ENCODE results near the gene NXF1. TPM values are rescaled to one million over a fixed set of nuclear protein-coding genes. Genes with fewer than 3 reads are reported as not detected.

NXF1 gene
- polyA plus RNA-seq, 1 of the 3 experiments (the other 2 are of a cell fraction) = 59.7 TPM

- Histone ChIP-seq H4K20me1 (ENCODE audit: insufficient read depth) (peaks cover 12% of the 10 kb centered on the region; the same call in 1 of the 2 replicates), H3K9me3 (no peaks in the 10 kb centered on the region), H3K27me3 (ENCODE audit: insufficient read depth) (no peaks in the 10 kb centered on the region), H3K27ac (ENCODE audit: low read depth in 2 of 2, low read length in 1 of 2) (no peak overlapping the region), H2AFZ (ENCODE audit: low read depth) (no peak overlapping the region), H3K4me1 (ENCODE audit: control insufficient read depth in 1 of 2, insufficient read depth in 2 of 2, low read depth in 1 of 2, low read length in 1 of 2) (peaks cover 8 to 13% of the 10 kb centered on the region in 2 experiments), H3K36me3 (replicated peaks in 1 of 2; ENCODE audit: control insufficient read depth in 1 of 2, insufficient read depth in 2 of 2, low read length in 1 of 2) (peaks cover 75 to 87% of the 10 kb centered on the region in 2 experiments), H3K4me2 (no peak overlapping the region), H3F3A (replicated peaks; ENCODE audit: insufficient read depth) (peaks cover 26% of the 10 kb centered on the region), H3K9ac (no peak overlapping the region), H3K4me3 (ENCODE audit: low read depth in 2 of 2, low read length in 1 of 2) (no peak overlapping the region), H3K9me2 (no peaks in the 10 kb centered on the region), H3K79me2 (ENCODE audit: insufficient read depth) (peaks cover 34% of the 10 kb centered on the region)
- WGBS (ENCODE audit: low lambda C conversion rate) = 100% methylated on average over 2 of the region's 10 CpGs
- POLR2A ChIA-PET = no interaction called here
- TF ChIP-seq NFIC (IDR thresholded peaks at IDR 0.05; ENCODE audit: borderline replicate concordance) (no peak), IRF3 (IDR thresholded peaks at IDR 0.05; ENCODE audit: low read depth, low read length) (no peak), MAX (IDR thresholded peaks at IDR 0.05; ENCODE audit: low read depth) (no peak), FOXM1 (IDR thresholded peaks at IDR 0.05; ENCODE audit: low read depth) (no peak), YY1 (IDR thresholded peaks at IDR 0.05; ENCODE audit: low read depth) (no peak), GABPA (IDR thresholded peaks at IDR 0.05; ENCODE audit: low read depth) (no peak), RAD21 (IDR thresholded peaks at IDR 0.05; ENCODE audit: low read length) (no peak), RFX5 (IDR thresholded peaks at IDR 0.05; ENCODE audit: low read length) (no peak), ZBTB33 (IDR thresholded peaks at IDR 0.05; ENCODE audit: borderline replicate concordance, low read depth) (no peak), CHD2 (IDR thresholded peaks at IDR 0.05; ENCODE audit: low read length, partially characterized antibody) (no peak), FOXJ3 (CRISPR knock-in tag; IDR thresholded peaks at IDR 0.05) (no peak), EZH2phosphoT487 (IDR thresholded peaks at IDR 0.05; ENCODE audit: borderline replicate concordance, low read depth) (no peak), PBX3 (IDR thresholded peaks at IDR 0.05) (no peak), EP300 (IDR thresholded peaks at IDR 0.05; ENCODE audit: borderline replicate concordance in 1 of 2, low read depth in 1 of 2, low read length in 1 of 2) (no peak), POLR2AphosphoS5 (IDR thresholded peaks at IDR 0.05; ENCODE audit: low read depth, low read length) (no peak), TAF1 (IDR thresholded peaks at IDR 0.05; ENCODE audit: borderline replicate concordance, low read depth, low read length) (no peak), FOSL2 (IDR thresholded peaks at IDR 0.05; ENCODE audit: borderline replicate concordance, low read depth) (no peak), GATA2 (CRISPR knock-in tag; IDR thresholded peaks at IDR 0.05) (no peak)
- CTCF ChIA-PET = no interaction called here
- no peak for DNase-seq
Measured at GRCh38 chr11:62799486-62799885, 5.8 kb downstream of the NXF1 start.

Measured in SK-N-SH (cell line).